Mammary epithelial cell (primary cell): ENCODE measurements around the gene ZNF462.

Experiments used
- CTCF ChIP-seq, 2 donors: IDR thresholded peaks in 1 of 2; conservative IDR thresholded peaks in 1 of 2; 2 replicates each; pipeline ENCODE4 v1.5.1; 2011 to 2012; ENCODE audit warnings: inconsistent platforms in 2 of 2, low read length in 2 of 2, mild to moderate bottlenecking in 2 of 2, control low read depth in 1 of 2, low read depth in 1 of 2; ENCODE audit not compliant: insufficient read depth in 1 of 2; ENCODE audit errors: extremely low read depth in 1 of 2
- EZH2 ChIP-seq: IDR thresholded peaks from 2 replicates; pipeline ENCODE4 v1.6.1; 2012; ENCODE audit warnings: low read length, inconsistent platforms, borderline replicate concordance

DNA sequence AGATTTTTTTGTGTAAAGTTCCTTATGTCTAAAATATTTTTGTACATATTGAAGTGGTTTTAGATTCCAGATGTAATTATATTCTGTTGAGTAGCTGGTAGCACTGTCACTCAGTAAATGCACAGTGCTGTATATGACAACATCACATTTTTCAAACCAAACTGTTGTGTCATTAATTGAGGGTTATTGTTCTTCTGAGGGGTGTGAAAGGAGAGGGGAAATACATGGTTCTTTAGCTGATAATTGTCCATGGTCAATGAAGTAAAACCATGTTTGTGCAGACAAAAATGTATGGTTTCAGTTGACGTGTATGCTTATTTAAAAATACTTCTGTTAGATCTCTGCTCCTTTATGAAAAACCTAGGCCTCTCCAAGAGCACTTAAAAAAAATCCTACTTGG, 3.3 kb downstream of the ZNF462 start:
- TF ChIP-seq CTCF (conservative IDR thresholded peaks at IDR 0.05 in 1 of 2, IDR thresholded peaks at IDR 0.05 in 1 of 2; ENCODE audit: extremely low read depth in 1 of 2, insufficient read depth in 1 of 2, low read depth in 1 of 2, low read length in 2 of 2) = no peak
- TF ChIP-seq EZH2 = no peak
